GM12878 (cell line): ENCODE results near the gene SLC39A13.

Experiments used
- BCL11A ChIP-seq: IDR thresholded peaks from 2 replicates; pipeline ENCODE4 v1.6.1; 2011; ENCODE audit warnings: low read depth, low read length
- CHD4 ChIP-seq: fragments of 200-600 bp; sonication (generic); IDR thresholded peaks from 2 replicates; pipeline ENCODE4 v1.6.1; 2016; ENCODE audit warnings: mild to moderate bottlenecking
- CTCF ChIP-seq, 3 experiments: IDR thresholded peaks in 2 of 3; conservative IDR thresholded peaks in 1 of 3; 2 replicates each; pipeline ENCODE4 v1.5.1; 2011; ENCODE audit warnings: low read depth in 3 of 3, low read length in 3 of 3, mild to moderate bottlenecking in 3 of 3, control low read depth in 2 of 3, moderate library complexity in 2 of 3, inconsistent platforms in 1 of 3, mixed read lengths in 1 of 3; ENCODE audit not compliant: control insufficient read depth in 2 of 3, insufficient read depth in 1 of 3; ENCODE audit errors: extremely low read depth in 1 of 3
- EGR1 ChIP-seq, 2 experiments: IDR thresholded peaks; 1 replicate in 1 of 2; 2 replicates in 1 of 2; pipeline ENCODE4 v1.6.1; 2011 to 2012; ENCODE audit warnings: low read depth in 2 of 2, low read length in 2 of 2, borderline replicate concordance in 1 of 2, mild to moderate bottlenecking in 1 of 2, moderate library complexity in 1 of 2
- EZH2 ChIP-seq: IDR thresholded peaks from 2 replicates; pipeline ENCODE4 v1.6.1; 2012; ENCODE audit warnings: low read depth, mild to moderate bottlenecking, control low read depth, inconsistent platforms, low read length, borderline replicate concordance; ENCODE audit not compliant: control insufficient read depth
- RFX5 ChIP-seq: IDR thresholded peaks from 2 replicates; pipeline ENCODE4 v1.6.1; 2011; ENCODE audit warnings: low read depth, low read length, improper control_type of control experiment
- SP1 ChIP-seq: IDR thresholded peaks from one replicate; pipeline ENCODE4 v1.6.1; 2011; ENCODE audit warnings: low read depth, low read length
- ZSCAN29 ChIP-seq: fragments of 450-650 bp; IDR thresholded peaks from 2 replicates; pipeline ENCODE4 v1.6.1; 2017; ENCODE audit warnings: mild to moderate bottlenecking, moderate library complexity
- TF ChIP-seq, protein P1 (sequence below): fragments of 450-650 bp; IDR thresholded peaks from 2 replicates; pipeline ENCODE4 v1.6.1; 2014; ENCODE audit warnings: mild to moderate bottlenecking

GRCh38 chr11:47411884-47412746, 3.7 kb downstream of the SLC39A13 start:
- no peak for TF ChIP-seq BCL11A
- TF ChIP-seq, protein P1, sequence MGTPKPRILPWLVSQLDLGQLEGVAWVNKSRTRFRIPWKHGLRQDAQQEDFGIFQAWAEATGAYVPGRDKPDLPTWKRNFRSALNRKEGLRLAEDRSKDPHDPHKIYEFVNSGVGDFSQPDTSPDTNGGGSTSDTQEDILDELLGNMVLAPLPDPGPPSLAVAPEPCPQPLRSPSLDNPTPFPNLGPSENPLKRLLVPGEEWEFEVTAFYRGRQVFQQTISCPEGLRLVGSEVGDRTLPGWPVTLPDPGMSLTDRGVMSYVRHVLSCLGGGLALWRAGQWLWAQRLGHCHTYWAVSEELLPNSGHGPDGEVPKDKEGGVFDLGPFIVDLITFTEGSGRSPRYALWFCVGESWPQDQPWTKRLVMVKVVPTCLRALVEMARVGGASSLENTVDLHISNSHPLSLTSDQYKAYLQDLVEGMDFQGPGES: no peak
- no peak for TF ChIP-seq EGR1 (IDR thresholded peaks at IDR 0.05; ENCODE audit: borderline replicate concordance in 1 of 2, low read depth in 2 of 2, low read length in 2 of 2)
- TF ChIP-seq CHD4: no peak
- no peak for TF ChIP-seq SP1
- no peak for TF ChIP-seq RFX5
- peak; percentile 85 to 98 (median 88) for TF ChIP-seq CTCF (IDR thresholded peaks at IDR 0.05 in 2 of 3, conservative IDR thresholded peaks at IDR 0.05 in 1 of 3; ENCODE audit: control insufficient read depth in 2 of 3, extremely low read depth in 1 of 3, insufficient read depth in 1 of 3, low read depth in 3 of 3, low read length in 3 of 3)
- TF ChIP-seq EZH2: no peak
- TF ChIP-seq ZSCAN29: no peak
